Spleen (tissue), 11 donors: ENCODE data around the gene FBN3. TPM values are rescaled to one million over a fixed set of nuclear protein-coding genes. Genes with fewer than 3 reads are reported as not detected.

ENCODE experiments used
- DNase-seq: peaks from one replicate; pipeline ENCODE4 v3.0.0-alpha.2; 2020
- H3K27ac ChIP-seq, 8 donors: fragments of 200-600 bp; sonication (generic) in 7 of 8; 1 replicate in 4 of 8; 2 replicates in 4 of 8; pipeline versions ENCODE4 v1.5.0 to v1.8.0; 2016 to 2021; ENCODE audit warnings: inconsistent platforms in 4 of 8, mild to moderate bottlenecking in 4 of 8, moderate library complexity in 1 of 8
- H3K27me3 ChIP-seq, 7 donors: fragments of 200-600 bp; sonication (generic) in 6 of 7; replicated peaks in 1 of 7; 1 replicate in 4 of 7; 2 replicates in 3 of 7; pipeline versions ENCODE4 v1.5.0 to v1.8.0; 2016 to 2021; ENCODE audit warnings: inconsistent platforms in 3 of 7, mild to moderate bottlenecking in 1 of 7
- H3K36me3 ChIP-seq, 6 donors: fragments of 200-600 bp; sonication (generic) in 5 of 6; 1 replicate in 4 of 6; 2 replicates in 2 of 6; pipeline versions ENCODE4 v1.5.0 to v1.8.0; 2016 to 2021; ENCODE audit warnings: inconsistent platforms in 2 of 6
- H3K4me1 ChIP-seq, 6 donors: fragments of 200-600 bp; sonication (generic) in 5 of 6; 1 replicate in 3 of 6; 2 replicates in 3 of 6; pipeline versions ENCODE4 v1.5.0 to v1.8.0; 2016 to 2021; ENCODE audit warnings: inconsistent platforms in 3 of 6
- H3K4me3 ChIP-seq, 8 donors: fragments of 200-600 bp; sonication (generic) in 7 of 8; 1 replicate in 4 of 8; 2 replicates in 4 of 8; pipeline versions ENCODE4 v1.5.0 to v1.8.0; 2016 to 2021; ENCODE audit warnings: inconsistent platforms in 4 of 8, mild to moderate bottlenecking in 4 of 8, moderate library complexity in 2 of 8
- H3K9me3 ChIP-seq, 8 donors: fragments of 200-600 bp; sonication (generic) in 7 of 8; 1 replicate in 4 of 8; 2 replicates in 4 of 8; pipeline versions ENCODE4 v1.5.0 to v1.8.0; 2016 to 2021; ENCODE audit warnings: inconsistent platforms in 4 of 8
- CTCF ChIP-seq, 11 experiments: fragments of 200-600 bp in 7 of 11; fragments of 450-650 bp in 4 of 11; sonication (generic) in 4 of 11; IDR thresholded peaks in 8 of 11; conservative IDR thresholded peaks in 3 of 11; 1 replicate in 7 of 11; 2 replicates in 4 of 11; pipeline versions ENCODE4 v1.4.0 to v1.8.0; 2016 to 2021; ENCODE audit warnings: antibody characterized with exemption in 11 of 11, inconsistent platforms in 4 of 11, mild to moderate bottlenecking in 1 of 11
- POLR2A ChIP-seq, 3 donors: fragments of 450-650 bp; IDR thresholded peaks; one replicate each; pipeline ENCODE4 v1.5.1; 2017; ENCODE audit warnings: antibody characterized with exemption in 3 of 3, mild to moderate bottlenecking in 1 of 3
- POLR2AphosphoS5 ChIP-seq, 3 donors: sonication (generic); formaldehyde crosslinking; IDR thresholded peaks; one replicate each; pipeline ENCODE4 v1.5.1; 2017; ENCODE audit warnings: antibody characterized with exemption in 3 of 3
- WGBS, 5 donors: extraction: QIAGEN DNeasy Blood & Tissue Kit in 3 of 5; methylation state at CpG; one replicate each; pipeline versions ENCODE4 v1.1.5 to v1.1.7; 2013 to 2018; 5-methylcytosine and 5-hydroxymethylcytosine counted together
- intact Hi-C: fragments of 100-400 bp; cut with DNase I; formaldehyde crosslinking; loops from one replicate; pipeline ENCODE4 v1.15.0; 2023; ENCODE audit warnings: low total_unique reads
- polyA plus RNA-seq, 3 donors: library from polyadenylated mRNA; stranded (reverse); fragments of 200-250 nt; gene quantifications; one replicate each; pipeline ENCODE4 v1.2.1, GENCODE V29; 2013
- total RNA-seq, 7 donors: library from RNA; depleted of rRNA in 3 of 7; stranded (reverse); fragments of >200 nt in 3 of 7; fragmentation: NEBNext Ultra II Directional in 4 of 7; extraction: Animal tissue kit (Norgen Biotek cat#: 25700) in 4 of 7; gene quantifications; one replicate each; pipeline versions ENCODE4 v1.1.0 to v1.2.1, GENCODE V29; 2016 to 2021
- donor health status: healthy with polysubstance abuse.
- donor health status: DM: no; HTN: no; CAD: no; lungs with moderate emphysema.
- donor health status: DM: no; HTN: no; CAD: no.
- donor health status: Bipolar disorder and iron deficiency.
- donor health status: healthy.
- donor health status: DM: no; HTN: no; CAD: no.
- donor health status: DM: yes; HTN: yes; CAD: no.

Gene FBN3
- total and polyA plus RNA-seq, 10 donors = 0.02 TPM; not detected in 9

GRCh38 chr19:8075158-8076074 is 74.0 kb downstream of the FBN3 start:
- Histone ChIP-seq H3K27ac (no peak overlapping the region), H3K4me1 (peaks cover 0 to 10% (median 3%) of the 10 kb centered on the region in 6 donors), H3K27me3 (peaks cover 0 to 7% (median 0%) of the 10 kb centered on the region in 7 donors), H3K36me3 (no peaks in the 10 kb centered on the region), H3K4me3 (no peak overlapping the region), H3K9me3 (peaks cover 0 to 19% (median 15%) of the 10 kb centered on the region in 8 donors)
- 85 to 89% (median 87%) methylated on average over 12 to 13 of the region's 13 CpGs for WGBS, 5 donors
- TF ChIP-seq CTCF (IDR thresholded peaks at IDR 0.05 in 8 of 11, conservative IDR thresholded peaks at IDR 0.05 in 3 of 11) = no peak
- TF ChIP-seq POLR2A (IDR thresholded peaks at IDR 0.05) = no peak
- no peak for TF ChIP-seq POLR2AphosphoS5 (IDR thresholded peaks at IDR 0.05)
- DNase-seq = no peak
- intact Hi-C loops = no loop called here

DNA sequence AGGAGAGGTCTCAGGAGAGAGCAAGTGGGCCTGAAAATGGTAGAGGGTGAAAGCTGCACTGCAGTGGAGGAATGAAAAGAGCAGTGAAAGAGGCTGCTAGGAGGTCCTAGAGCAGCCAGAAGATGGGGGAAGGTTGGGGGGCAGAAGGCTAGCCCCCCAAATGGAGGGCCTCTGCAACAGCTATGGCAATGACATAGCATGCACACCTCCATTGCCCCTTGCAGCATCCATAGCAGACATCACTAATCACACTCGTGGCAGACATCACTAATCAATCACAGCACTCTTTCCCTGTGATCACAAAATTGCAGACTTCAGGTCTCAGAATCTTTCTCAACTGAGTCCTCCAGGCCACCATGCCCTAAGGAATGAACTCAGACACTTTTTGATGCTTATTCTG is 74.9 kb downstream of the FBN3 start:
- WGBS, 5 donors = 90 to 100% (median 96%) methylated on average over 1 of the region's 1 CpG
- peaks cover 0 to 10% (median 3%) of the 10 kb centered on the region in 6 donors for H3K4me1 ChIP-seq
- TF ChIP-seq POLR2A (IDR thresholded peaks at IDR 0.05) = no peak
- TF ChIP-seq POLR2AphosphoS5 (IDR thresholded peaks at IDR 0.05) = no peak
- TF ChIP-seq CTCF (IDR thresholded peaks at IDR 0.05 in 8 of 11, conservative IDR thresholded peaks at IDR 0.05 in 3 of 11) = no peak
- no peaks in the 10 kb centered on the region for H3K36me3 ChIP-seq
- H3K27me3 ChIP-seq = peaks cover 0 to 7% (median 0%) of the 10 kb centered on the region in 7 donors
- no peak for DNase-seq
- H3K9me3 ChIP-seq = peaks cover 3 to 28% (median 24%) of the 10 kb centered on the region in 8 donors
- intact Hi-C loops = no loop called here
- H3K27ac ChIP-seq = no peak overlapping the region
- H3K4me3 ChIP-seq = no peak overlapping the region

- peaks cover 5 to 38% (median 35%) of the 10 kb centered on the region in 8 donors for H3K9me3 ChIP-seq
- H3K4me1 ChIP-seq = peaks cover 0 to 10% (median 3%) of the 10 kb centered on the region in 6 donors
- H3K27ac ChIP-seq = no peak overlapping the region
- WGBS, 5 donors = 87 to 93% (median 91%) methylated on average over 11 to 15 of the region's 15 CpGs
- DNase-seq = no peak
- intact Hi-C loops = no loop called here
- H3K4me3 ChIP-seq = no peak overlapping the region
- no peaks in the 10 kb centered on the region for H3K36me3 ChIP-seq
- peaks cover 0 to 7% (median 0%) of the 10 kb centered on the region in 7 donors for H3K27me3 ChIP-seq
- TF ChIP-seq POLR2A (IDR thresholded peaks at IDR 0.05) = no peak
- no peak for TF ChIP-seq CTCF (IDR thresholded peaks at IDR 0.05 in 8 of 11, conservative IDR thresholded peaks at IDR 0.05 in 3 of 11)
- no peak for TF ChIP-seq POLR2AphosphoS5 (IDR thresholded peaks at IDR 0.05)
Measured at GRCh38 chr19:8071912-8072311, 77.5 kb downstream of the FBN3 start.
